GM12878 (cell line): ENCODE measurements around the gene SLC23A1.

Experiments
- CTCF ChIP-seq, 3 experiments: IDR thresholded peaks in 2 of 3; conservative IDR thresholded peaks in 1 of 3; 2 replicates each; pipeline ENCODE4 v1.5.1; 2011; ENCODE audit warnings: low read depth in 3 of 3, low read length in 3 of 3, mild to moderate bottlenecking in 3 of 3, control low read depth in 2 of 3, moderate library complexity in 2 of 3, inconsistent platforms in 1 of 3, mixed read lengths in 1 of 3; ENCODE audit not compliant: control insufficient read depth in 2 of 3, insufficient read depth in 1 of 3; ENCODE audit errors: extremely low read depth in 1 of 3
- POLR2A ChIP-seq: IDR thresholded peaks from 2 replicates; pipeline ENCODE4 v1.6.1; 2011; ENCODE audit warnings: low read depth, mild to moderate bottlenecking, low read length
- POLR2AphosphoS2 ChIP-seq: IDR thresholded peaks from 2 replicates; pipeline ENCODE4 v1.6.1; 2011; ENCODE audit warnings: low read depth, mild to moderate bottlenecking, low read length, improper control_type of control experiment, moderate library complexity

GRCh38 chr5:139401546-139401945, 18.4 kb upstream of the SLC23A1 start:
- no peak for TF ChIP-seq POLR2A
- no peak for TF ChIP-seq CTCF (IDR thresholded peaks at IDR 0.05 in 2 of 3, conservative IDR thresholded peaks at IDR 0.05 in 1 of 3; ENCODE audit: control insufficient read depth in 2 of 3, extremely low read depth in 1 of 3, insufficient read depth in 1 of 3, low read depth in 3 of 3, low read length in 3 of 3)
- TF ChIP-seq POLR2AphosphoS2: no peak
